ENCODE data around the gene BRCA1.

The BRCA1 gene

DNA sequence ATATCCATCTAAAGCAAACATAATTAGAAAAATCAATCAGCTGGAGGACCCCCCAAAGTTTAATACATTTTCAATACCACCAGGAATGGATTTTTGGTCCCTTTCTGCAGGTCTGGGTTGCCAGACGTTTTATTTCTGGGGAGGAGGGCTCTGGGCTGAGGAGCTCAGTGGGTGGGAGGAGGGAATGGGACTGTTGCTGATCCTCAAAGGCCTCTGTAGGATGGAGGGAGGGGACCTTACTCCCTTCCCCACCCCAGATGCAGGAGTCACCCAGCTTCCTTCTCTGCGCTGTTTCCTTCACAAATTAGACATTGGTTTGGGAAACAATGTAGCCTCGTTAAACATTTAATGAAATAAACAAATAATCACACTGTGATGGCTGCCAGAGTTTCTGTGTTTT lies 93.5 kb downstream of the BRCA1 start:
- peaks cover 26% of the 10 kb centered on the region for H3K4me1 ChIP-seq

GRCh38 chr17:43030137-43030767 lies 94.9 kb downstream of the BRCA1 start:
- in situ Hi-C loops (cut with MboI; ENCODE audit: low sequenced_read_pairs) = no loop called here
- Histone ChIP-seq H3K27me3 (ENCODE audit: low read depth) (no peaks in the 10 kb centered on the region), H3K36me3 (replicated peaks) (no peaks in the 10 kb centered on the region), H3K4me3 (no peak overlapping the region), H3K4me1 (peaks cover 12% of the 10 kb centered on the region), H3K9me3 (no peaks in the 10 kb centered on the region)
- no peak for DNase-seq (ENCODE audit: low spot score in 2 of 2)

More for the DNA sequence above, 93.5 kb downstream of the BRCA1 start:
- DNase-seq (ENCODE audit: low spot score in 2 of 2) = no peak
- Histone ChIP-seq H3K9me3 (no peaks in the 10 kb centered on the region), H3K36me3 (replicated peaks) (no peaks in the 10 kb centered on the region), H3K4me3 (no peak overlapping the region), H3K27me3 (ENCODE audit: low read depth) (no peaks in the 10 kb centered on the region)
- in situ Hi-C loops (cut with MboI; ENCODE audit: low sequenced_read_pairs) = no loop called here

DNA sequence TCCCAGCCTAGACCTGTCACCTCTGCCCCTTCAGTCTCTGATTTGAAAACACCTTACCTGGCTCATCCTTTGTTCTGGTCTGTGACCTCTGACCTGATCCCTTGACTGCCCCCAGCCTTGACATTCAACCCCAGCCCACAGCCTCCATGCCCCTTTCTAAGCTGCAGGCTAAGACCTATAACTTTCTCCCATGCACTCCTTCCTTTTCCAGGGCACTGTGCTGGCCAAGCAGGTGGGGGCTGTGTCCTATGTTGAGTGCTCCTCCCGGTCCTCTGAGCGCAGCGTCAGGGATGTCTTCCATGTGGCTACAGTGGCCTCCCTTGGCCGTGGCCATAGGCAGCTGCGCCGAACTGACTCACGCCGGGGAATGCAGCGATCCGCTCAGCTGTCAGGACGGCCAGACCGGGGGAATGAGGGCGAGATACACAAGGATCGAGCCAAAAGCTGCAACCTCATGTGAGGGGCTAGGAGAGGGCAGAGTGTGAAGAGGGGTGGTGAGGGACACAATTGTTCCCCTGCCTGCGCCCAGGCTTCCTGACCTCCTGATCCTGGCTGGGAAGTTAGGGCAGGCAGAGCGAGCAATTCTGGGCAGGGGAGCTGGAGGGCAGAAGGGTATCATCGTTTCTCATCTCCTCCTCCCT lies 96.8 kb downstream of the BRCA1 start:
- Histone ChIP-seq H3K9me3 (no peaks in the 10 kb centered on the region), H3K36me3 (replicated peaks) (no peaks in the 10 kb centered on the region), H3K4me3 (no peak overlapping the region), H3K4me1 (no peaks in the 10 kb centered on the region), H3K27me3 (ENCODE audit: low read depth) (no peaks in the 10 kb centered on the region)
- in situ Hi-C loops (cut with MboI; ENCODE audit: low sequenced_read_pairs) = no loop called here
- no peak for DNase-seq (ENCODE audit: low spot score in 2 of 2)

DNA sequence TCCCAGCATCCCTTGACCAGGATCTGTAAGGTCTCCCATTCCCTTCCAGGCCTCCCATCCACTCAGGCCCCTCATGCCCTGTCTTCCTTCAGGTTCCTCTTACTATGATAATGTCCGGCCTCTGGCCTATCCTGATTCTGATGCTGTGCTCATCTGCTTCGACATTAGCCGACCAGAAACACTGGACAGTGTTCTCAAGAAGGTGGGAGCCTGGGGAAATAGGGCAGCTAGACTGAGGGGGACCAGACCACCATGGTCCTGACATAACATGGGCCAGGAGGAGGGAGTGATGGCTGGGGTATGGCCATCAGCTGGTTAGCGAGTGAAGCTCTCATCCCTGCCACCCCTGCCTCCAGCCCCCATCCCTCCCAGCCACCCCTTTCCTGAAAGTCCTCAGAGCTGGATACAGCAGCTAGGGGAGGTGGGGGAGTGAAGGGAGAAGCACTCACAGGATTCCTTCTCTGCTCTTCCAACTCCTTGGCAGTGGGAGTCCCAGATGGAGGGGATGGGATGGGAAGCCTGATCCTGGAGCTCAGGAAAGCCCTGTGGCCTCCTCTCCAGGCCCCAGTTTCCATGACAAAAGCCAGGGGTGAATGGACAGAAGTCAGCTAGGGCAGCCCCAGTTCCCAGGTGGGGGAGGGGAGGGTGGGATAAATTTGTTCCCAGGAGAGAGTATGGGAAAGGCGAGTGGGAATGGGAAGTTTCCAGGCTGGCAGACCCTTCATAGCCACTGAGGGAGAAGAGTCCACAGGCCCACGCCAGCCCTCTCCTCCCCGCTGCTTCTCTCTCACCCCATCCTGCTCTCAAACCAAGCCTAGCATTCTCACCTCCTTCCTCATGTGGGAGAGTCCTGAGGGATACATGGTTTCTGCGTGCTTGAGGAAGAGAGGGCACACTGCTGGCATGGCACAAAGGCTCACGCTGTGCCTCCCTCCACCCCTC lies 97.8 kb downstream of the BRCA1 start:
- Histone ChIP-seq H3K4me1 (no peaks in the 10 kb centered on the region), H3K27me3 (ENCODE audit: low read depth) (no peaks in the 10 kb centered on the region)

DNA sequence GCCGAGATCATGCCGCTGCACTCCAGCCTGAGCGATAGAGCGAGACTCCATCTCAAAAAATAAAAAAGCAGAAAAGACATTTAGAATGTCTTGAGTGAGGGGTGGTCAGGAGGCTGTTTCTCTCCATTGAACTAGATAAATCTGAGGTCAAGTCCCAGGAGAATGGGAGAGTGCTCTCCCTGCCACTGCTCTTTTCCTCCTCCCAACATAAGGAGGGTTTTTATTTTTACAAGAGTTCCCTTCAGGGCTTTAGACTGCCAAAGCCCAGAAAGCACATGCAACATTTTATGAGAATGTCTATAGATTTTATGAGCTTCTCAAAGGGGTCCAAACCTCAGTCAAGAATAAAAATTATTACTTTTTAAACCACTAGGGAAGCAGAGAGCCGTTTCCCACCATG lies 98.6 kb downstream of the BRCA1 start:
- H3K9me3 ChIP-seq = no peaks in the 10 kb centered on the region
- H3K4me1 ChIP-seq = no peaks in the 10 kb centered on the region
- no peak overlapping the region for H3K4me3 ChIP-seq
- H3K36me3 ChIP-seq (replicated peaks) = no peaks in the 10 kb centered on the region
- H3K27me3 ChIP-seq (ENCODE audit: low read depth) = no peaks in the 10 kb centered on the region
- in situ Hi-C loops (cut with MboI; ENCODE audit: low sequenced_read_pairs) = no loop called here
- no peak for DNase-seq (ENCODE audit: low spot score in 2 of 2)

More for the DNA sequence above, 97.8 kb downstream of the BRCA1 start:
- in situ Hi-C loops (cut with MboI; ENCODE audit: low sequenced_read_pairs) = no loop called here
- Histone ChIP-seq H3K4me3 (no peak overlapping the region), H3K36me3 (replicated peaks) (no peaks in the 10 kb centered on the region), H3K9me3 (no peaks in the 10 kb centered on the region)
- no peak for DNase-seq (ENCODE audit: low spot score in 2 of 2)

DNA sequence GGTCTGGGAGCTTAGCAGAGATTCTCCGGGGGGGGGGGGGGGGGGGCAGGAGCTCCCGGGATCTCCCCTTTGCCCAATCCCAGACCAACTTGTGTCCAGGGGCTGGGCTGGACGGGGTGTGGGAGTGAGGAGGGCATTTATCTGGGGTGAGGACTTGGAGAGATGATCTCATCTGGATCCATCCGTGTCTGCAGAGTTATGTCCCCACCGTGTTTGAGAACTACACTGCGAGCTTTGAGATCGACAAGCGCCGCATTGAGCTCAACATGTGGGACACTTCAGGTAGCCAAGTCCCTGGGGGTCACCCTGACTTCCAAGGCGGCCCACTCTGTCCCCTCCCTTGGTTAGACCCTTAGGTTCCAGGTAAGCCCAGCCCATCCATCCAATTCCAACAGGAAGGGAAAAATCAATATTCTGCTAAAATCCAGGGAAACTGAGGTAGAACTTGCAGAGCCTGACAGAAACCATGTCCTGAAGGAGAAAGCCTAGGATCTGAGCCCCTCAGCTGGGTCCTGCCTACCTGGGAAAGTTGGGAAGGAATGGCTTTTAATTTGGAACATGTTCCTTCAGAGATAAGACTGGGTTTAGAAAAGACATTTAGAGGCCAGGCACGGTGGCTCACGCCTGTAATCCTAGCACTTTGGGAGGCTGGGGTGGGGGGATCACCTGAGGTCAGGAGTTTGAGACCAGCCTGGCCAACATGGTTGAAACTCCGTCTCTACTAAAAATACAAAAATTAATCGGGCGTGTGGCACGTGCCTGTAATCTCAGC lies 99.2 kb downstream of the BRCA1 start:
- Histone ChIP-seq H3K27me3 (ENCODE audit: low read depth) (no peaks in the 10 kb centered on the region), H3K9me3 (no peaks in the 10 kb centered on the region), H3K36me3 (replicated peaks) (no peaks in the 10 kb centered on the region), H3K4me3 (peak overlapping the region; percentile 48), H3K4me1 (0 out of 2 replicates have a peak, but pooled peaks cover 1% of the 10 kb centered on the region)
- in situ Hi-C loops (cut with MboI; ENCODE audit: low sequenced_read_pairs) = no loop called here
- no peak for DNase-seq (ENCODE audit: low spot score in 2 of 2)

DNA sequence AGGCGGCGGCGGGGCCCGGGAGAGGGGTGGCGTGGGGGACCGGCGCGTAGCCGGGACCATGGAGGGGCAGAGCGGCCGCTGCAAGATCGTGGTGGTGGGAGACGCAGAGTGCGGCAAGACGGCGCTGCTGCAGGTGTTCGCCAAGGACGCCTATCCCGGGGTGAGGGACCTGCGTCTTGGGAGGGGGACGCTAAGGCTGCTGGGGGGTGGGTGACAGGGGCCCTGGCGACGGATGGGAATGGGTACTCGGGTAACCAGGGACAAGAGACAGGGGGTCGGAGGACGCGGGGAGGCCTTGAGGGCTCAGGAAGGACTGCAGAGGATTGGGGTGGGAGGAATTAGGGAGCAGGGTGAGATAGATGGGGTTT lies 99.9 kb downstream of the BRCA1 start:
- H3K9me3 ChIP-seq = no peaks in the 10 kb centered on the region
- peak overlapping the region; percentile 48 for H3K4me3 ChIP-seq
- H3K27me3 ChIP-seq (ENCODE audit: low read depth) = no peaks in the 10 kb centered on the region
- no peaks in the 10 kb centered on the region; the same call in 1 of the 2 replicates for H3K36me3 ChIP-seq (replicated peaks)
- in situ Hi-C loops (cut with MboI; ENCODE audit: low sequenced_read_pairs) = no loop called here
- H3K4me1 ChIP-seq = peaks cover 2% of the 10 kb centered on the region; the same call in 1 of the 2 replicates
- peak; percentile 21 to 27 for DNase-seq (ENCODE audit: low spot score in 2 of 2)

DNA sequence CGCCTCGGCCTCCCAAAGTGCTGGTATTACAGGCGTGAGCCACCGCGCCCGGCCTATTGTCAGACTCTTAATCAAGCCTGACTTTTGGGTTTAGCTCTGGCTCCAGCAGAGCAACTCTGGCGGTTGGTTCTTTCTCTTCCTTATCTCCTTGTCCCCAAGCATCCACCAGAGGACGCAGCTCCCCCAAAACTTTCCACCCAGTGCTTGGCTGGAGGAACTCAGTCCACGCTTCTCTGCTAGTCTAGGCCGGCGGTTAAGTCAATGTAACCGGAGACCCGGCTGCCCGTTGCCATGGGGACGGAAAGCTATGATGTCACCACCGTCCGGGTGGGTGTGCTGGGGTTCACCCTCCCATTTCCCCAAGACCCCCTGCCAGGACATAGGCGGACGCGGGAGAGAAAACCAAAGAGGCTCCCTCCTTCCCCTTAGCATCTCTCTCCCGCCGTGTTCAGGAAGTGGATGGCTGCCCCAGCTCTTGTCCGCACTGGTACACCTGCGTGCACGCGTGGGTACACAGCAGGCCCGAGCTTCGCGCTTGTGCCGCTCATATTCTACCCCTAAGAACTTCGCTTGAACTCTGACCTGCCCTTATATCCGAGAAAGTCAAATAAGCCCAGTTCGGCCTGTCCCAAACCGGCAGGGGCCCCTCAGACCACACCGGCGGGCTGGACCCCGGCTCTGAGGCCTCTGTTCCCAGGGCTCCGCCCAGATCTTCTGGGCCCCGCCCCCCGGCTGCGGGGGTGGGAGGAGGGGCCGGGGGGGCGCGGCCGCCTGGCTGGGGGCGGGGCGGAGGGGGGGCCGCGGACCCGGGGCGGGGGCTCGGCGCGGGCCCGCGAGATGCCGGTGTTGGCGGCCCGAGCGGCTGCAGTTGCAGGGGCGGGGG lies 100.5 kb downstream of the BRCA1 start, which contains the start of gene RND2:
Gene RND2, plus strand, starts transcription at position 825 of the 883 bp plus-strand sequence. CDS start 117 bp downstream, outside the sequence.
- peak within 1 kb of the TSS; percentile 48 for H3K4me3 ChIP-seq
- peak; percentile 94 to 96 for DNase-seq (ENCODE audit: low spot score in 2 of 2)
- no peaks in the 10 kb centered on the region for H3K9me3 ChIP-seq
- no peaks in the 10 kb centered on the region for H3K27me3 ChIP-seq (ENCODE audit: low read depth)
- peaks cover 2% of the 10 kb centered on the region; the same call in 1 of the 2 replicates for H3K4me1 ChIP-seq
- in situ Hi-C loops (cut with MboI; ENCODE audit: low sequenced_read_pairs) = no loop called here
- no peaks in the 10 kb centered on the region; the same call in 1 of the 2 replicates for H3K36me3 ChIP-seq (replicated peaks)

GRCh38 chr17:43021741-43022512 lies 103.2 kb downstream of the BRCA1 start, which contains the start of gene VAT1:
TSS of gene VAT1 (minus strand) at chr17:43022385. CDS start at chr17:43022322, 63 bp downstream.
- Histone ChIP-seq H3K9me3 (no peaks in the 10 kb centered on the region), H3K4me3 (peak within 1 kb of the TSS; percentile 88), H3K27me3 (ENCODE audit: low read depth) (no peaks in the 10 kb centered on the region), H3K36me3 (replicated peaks) (peaks cover 10% of the 10 kb centered on the region), H3K4me1 (peaks cover 2% of the 10 kb centered on the region)
- DNase-seq (ENCODE audit: low spot score in 2 of 2) = peak; percentile 78 to 91
- in situ Hi-C loops (cut with MboI; ENCODE audit: low sequenced_read_pairs) = no loop called here

- peaks cover 2% of the 10 kb centered on the region for H3K4me1 ChIP-seq
- peak overlapping the region; percentile 88 for H3K4me3 ChIP-seq
- no peaks in the 10 kb centered on the region for H3K27me3 ChIP-seq (ENCODE audit: low read depth)
- in situ Hi-C loops (cut with MboI; ENCODE audit: low sequenced_read_pairs) = no loop called here
- H3K9me3 ChIP-seq = no peaks in the 10 kb centered on the region
- peaks cover 16% of the 10 kb centered on the region for H3K36me3 ChIP-seq (replicated peaks)
- peak; percentile 25 to 76 for DNase-seq (ENCODE audit: low spot score in 2 of 2)
Measured at GRCh38 chr17:43020789-43021740, 104.1 kb downstream of the BRCA1 start.

DNA sequence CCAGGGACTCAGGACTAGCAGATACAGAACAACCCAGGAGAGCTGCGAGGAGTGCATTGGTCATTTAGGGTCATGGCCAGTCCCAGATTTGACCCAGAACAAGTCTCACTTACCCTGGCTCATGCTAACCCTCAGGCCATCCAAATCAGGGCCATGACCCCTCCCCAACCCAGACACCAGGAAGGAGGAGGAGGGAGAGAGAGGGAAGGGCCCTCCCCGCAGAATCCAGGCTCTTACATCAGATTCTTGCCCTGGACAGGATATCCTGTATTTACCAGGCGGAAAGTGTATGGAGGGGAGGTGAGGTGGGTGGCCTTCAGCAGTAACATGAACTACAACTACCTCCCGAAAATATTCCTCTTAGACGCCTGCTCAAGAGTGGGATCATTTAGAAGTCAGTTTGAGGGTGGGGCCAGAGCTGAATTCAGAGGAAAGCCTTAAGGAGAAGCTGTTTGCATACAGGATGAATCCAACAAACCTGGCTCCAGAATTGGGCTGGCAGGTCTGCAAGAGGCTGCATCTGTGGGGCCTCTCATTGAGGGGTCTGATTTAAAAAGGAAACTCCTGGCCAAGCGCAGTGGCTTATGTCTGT lies 105.0 kb downstream of the BRCA1 start:
- no peak for DNase-seq (ENCODE audit: low spot score in 2 of 2)
- in situ Hi-C loops (cut with MboI; ENCODE audit: low sequenced_read_pairs) = no loop called here
- Histone ChIP-seq H3K36me3 (replicated peaks) (peaks cover 22% of the 10 kb centered on the region), H3K4me3 (no peak overlapping the region), H3K4me1 (peaks cover 2% of the 10 kb centered on the region), H3K9me3 (no peaks in the 10 kb centered on the region), H3K27me3 (ENCODE audit: low read depth) (no peaks in the 10 kb centered on the region)
